GM19099 (cell line): Measurements from ENCODE around the gene LRRFIP1.

Source experiments
- POLR2A ChIP-seq: IDR thresholded peaks from 3 replicates; pipeline ENCODE4 v1.6.1; 2011; ENCODE audit warnings: low read depth; ENCODE audit not compliant: insufficient read length; ENCODE audit errors: extremely low read depth

The LRRFIP1 gene

DNA sequence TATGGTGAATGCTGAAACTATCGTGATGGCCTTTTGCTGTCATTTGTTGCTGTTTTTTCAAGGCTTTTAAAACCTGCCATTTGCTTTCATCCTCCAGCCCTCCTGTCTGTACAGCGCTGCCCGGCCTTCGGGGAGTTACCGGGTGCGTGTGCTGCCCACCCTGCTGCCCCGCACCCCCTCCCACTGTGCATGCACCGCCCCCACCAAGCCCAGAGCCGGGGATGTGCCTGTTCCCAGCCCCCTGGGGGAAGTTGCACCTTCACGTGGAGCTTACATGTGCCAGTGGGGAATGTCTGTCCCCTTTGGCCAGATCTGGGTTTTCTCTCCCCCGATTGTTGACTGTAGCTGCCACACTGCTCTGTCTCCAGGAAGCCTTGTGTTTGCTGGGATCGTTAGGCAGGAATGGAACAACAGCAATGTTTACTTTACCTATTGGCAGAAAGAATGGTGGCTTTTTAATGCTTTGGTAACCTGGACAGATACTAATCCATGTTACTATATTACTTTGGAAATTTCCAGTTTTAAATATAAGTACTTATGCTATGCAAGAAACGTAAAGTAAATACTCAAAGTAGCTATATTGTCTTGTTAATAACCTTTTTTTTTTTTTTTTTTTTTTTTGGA, 106.4 kb downstream of the LRRFIP1 start:
- TF ChIP-seq POLR2A = no peak

DNA sequence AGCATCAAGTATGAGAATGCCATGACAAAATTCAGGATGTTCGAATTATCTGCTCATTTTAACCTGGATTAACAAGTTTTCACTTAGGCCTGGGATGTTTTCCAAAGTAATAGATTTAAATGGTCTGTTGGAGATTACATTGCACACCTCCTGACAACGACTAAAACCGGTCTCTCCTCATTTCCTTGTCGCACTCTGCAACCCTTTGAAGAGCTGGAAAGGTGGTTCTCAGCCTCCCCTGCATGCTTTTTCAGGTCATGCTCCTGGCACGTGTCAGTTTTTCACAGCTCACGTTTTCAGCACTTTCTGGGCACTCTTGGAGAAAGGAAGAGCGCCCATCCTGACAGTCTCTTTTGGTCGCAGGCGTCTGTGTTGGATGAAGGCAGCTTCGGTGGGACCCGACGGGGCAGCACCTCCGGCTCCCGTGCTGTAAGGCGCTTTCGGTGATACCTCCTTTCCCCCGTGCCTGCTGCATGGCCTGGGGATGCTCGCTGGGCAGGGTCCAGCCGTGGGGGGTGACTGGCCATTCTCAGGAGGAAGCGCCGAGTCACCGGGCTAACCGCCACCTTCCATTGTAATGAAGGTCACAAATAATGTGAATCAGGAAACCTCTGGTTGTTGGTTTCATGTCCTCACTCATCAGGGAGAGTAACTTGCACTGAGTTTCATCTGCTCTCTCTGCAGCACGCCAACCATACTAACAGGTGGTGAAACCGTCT, 107.7 kb downstream of the LRRFIP1 start:
- TF ChIP-seq POLR2A = no peak

DNA sequence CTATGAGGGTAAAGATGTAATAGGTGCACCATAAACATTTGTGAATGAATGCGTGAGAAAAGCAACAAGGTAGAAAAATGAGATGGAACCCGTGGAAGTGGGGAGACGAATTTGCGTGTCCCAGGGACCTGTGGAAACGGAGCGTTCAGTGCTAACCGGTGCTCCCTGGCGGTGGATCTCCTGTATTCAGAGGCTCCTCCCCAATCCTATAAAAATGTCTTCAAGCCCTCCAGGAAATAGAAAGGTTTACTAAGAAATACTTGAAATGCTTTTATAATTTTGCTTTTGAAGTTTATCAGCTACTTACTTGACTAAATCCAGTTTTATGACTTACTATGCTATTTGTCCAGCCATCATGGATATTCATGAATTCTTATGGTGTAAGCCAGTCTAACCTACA, 108.4 kb downstream of the LRRFIP1 start:
- TF ChIP-seq POLR2A = no peak

DNA sequence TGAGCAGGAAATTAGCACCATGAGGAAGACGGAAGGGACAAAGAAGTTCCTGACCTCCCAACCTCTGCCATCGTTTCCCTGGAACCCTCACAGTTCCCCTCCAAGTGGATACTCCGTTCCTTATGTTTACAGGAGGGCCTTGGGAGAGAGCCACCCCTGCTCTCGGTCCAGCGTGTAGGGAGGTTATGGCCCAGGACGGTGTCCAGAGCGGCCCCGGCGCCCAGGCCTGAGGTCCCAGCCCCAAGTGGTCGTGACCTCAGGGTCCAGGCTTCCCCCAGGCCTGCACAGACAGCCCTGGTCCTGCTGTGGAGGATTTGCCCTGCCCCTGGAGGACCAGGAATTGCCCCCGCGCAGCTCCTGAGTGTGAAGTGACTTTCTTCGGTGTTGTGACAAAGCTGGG, 109.4 kb downstream of the LRRFIP1 start:
- no peak for TF ChIP-seq POLR2A

DNA sequence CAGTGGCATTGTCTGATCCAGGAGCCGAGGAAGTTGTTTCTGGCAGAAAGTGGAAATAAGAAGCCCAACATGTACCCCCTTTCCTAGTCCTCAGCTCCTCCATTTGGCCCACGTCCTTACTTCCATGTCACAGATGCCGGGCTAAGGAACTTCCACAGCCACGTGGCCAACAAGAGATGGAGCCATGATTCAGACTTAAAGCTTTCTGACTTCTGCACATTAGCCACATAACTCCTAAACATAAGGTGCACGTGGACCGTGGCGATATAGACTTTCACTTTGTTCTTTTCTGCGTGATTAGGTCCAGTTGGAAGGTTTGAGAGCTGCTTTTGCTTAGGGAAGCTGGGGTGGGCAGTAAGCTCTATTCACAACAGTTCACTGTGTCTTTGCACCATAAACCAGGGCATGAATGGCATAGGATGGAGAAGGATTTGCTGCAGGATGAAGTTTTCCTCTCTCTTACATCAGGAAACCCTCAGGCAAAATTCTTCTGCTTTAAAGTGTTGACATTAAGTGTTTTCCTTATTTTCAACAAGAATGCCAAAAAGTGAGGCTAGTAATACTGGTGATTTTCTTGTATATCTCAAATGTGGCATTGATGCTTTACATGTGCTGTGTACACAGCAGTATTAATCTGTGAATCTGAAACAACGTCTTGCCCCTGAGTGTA, 109.9 kb downstream of the LRRFIP1 start:
- TF ChIP-seq POLR2A = no peak

DNA sequence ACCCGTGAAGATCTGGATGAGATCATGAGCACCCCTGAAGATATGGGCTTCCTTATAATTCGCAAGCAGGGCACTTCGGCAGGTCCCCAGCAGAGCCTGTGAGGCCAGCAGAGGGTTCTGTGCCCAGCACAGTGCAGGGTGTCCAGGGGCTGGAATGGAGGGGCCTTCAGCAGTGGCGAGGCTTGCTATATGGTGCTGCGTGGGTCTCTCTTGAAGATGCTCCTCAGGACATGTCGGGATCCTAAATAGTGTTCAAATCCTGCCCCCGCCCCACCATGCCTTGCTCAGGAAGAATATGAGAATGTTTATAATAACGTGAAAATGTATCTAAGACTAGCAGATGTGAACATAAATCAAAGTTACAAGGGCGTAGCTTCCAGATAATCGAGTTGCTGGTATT, 110.9 kb downstream of the LRRFIP1 start:
- no peak for TF ChIP-seq POLR2A

DNA sequence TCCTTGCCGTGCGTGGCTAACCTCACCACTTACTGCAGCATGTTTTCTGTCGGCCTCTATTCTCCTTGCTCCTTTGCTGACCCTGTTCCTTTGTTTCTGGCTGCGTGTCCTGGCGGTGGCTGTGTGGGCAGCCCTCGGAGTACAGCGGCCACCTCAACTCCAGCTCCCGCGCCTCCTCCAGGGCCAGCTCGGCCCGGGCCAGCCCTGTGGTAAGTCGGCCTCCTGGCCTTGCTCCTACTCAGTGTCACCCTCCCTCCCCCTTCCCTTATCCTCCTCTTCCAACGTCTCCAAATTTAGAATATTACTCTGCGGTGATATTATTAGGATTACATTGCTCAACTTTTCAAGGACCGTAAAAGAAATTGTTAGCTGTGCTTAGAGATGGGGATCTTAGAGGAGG, 111.7 kb downstream of the LRRFIP1 start:
- TF ChIP-seq POLR2A = no peak

DNA sequence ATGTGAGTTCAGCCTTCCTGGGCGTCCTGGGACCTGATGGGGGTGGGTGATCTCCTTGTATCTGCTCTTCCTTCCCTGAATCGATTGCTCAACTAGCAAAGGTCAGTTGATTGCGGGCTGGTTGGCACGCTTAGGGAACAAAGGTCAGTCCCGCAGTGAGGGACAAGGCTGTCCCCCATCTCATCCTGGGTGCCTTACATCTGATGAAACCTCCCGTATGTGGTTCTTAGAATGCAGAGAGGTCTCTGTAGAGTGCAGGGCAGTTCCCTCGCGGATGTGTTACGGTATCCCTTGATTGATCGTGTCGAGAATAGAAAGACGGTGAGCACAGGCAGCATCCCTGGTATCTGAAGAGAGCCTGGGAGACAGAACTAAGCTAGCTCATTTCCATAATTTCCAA, 114.8 kb downstream of the LRRFIP1 start:
- no peak for TF ChIP-seq POLR2A

DNA sequence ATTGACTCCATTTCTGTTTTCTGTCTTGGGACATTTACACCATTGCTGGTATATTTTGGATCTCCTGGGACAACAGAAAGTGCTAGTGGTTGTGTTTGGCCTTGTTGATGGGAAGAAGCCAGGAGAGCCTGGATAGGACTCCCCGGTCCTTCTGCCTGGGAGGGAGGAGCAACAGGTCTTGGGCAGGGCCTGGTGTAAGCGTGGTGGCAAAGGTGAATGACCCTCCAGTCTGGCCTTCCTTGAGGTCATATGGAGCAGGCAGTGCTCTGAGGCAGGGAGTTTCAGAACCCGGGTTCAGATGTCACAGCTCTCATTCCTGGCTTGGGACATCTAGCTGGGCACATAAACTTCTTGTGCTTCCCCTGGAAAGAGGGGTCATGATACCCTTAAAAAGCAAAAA, 115.2 kb downstream of the LRRFIP1 start:
- no peak for TF ChIP-seq POLR2A

DNA sequence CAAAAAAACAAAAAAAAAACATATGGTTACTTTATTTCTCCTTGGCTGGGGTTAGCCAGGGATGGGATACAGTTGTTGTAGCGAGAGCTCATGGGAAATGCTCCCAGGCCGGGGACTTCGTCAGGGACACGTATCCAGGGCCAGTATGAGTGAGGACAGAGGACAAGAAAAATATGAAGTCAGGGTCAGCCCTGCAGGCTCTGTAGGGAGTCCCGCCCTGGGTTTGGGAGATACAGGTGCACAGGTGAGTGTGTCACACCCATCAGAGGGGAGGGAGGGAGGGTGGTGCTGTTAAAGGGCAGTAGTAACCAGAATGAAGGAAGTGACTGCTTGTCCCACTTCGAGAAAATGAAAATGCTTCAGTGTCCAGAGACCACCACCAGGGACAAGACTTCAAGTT, 115.6 kb downstream of the LRRFIP1 start:
- TF ChIP-seq POLR2A = no peak

DNA sequence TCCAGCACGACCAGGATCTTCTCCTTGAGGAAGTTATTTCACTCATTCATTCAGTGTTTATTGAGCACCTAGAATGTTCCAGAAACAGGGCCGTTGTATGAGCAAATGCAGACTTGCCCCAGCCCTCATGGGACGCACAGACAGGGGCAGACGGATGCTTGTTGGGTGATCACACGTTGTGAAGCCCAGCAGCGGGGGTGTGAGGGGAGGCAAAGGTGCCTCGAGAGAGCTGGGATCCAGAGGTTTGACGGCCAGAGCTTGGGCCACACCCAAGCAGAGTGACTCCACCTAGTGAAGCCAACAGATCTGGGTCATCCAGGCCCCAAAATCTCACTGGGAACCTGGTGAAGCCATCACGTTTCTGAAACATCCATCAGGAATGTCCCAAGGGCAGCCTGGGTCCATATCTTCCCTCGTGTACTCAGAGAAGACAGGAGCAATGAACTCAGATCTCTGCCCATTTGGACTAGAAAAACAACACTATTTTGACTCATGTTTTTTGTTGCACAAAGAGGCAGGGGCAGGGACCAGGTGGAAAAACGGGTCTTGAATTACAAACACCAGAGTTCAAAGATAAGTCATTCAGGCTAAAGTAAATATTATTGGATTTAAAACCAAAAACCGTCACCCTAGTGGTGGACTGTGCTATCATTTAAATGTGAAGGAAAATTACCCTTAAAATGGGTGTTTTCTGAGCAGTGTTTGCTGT, 116.3 kb downstream of the LRRFIP1 start:
- no peak for TF ChIP-seq POLR2A

DNA sequence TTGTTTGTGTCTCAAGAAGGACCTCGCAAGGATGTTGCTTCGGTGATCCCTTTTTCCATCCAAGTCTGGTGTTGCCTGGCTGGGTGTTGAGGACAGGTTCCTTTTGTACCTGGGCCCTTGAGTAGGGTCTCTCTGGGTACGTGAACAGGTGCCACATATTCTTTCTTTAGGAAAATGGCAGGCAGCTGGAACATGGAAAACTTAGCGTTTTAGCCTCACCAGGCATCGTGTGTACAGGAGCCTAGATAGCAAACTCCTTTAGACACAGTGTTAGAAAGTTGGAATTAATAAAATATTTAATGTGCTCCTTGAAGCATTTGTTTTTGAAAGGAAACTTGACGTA, 116.9 kb downstream of the LRRFIP1 start:
- no peak for TF ChIP-seq POLR2A

DNA sequence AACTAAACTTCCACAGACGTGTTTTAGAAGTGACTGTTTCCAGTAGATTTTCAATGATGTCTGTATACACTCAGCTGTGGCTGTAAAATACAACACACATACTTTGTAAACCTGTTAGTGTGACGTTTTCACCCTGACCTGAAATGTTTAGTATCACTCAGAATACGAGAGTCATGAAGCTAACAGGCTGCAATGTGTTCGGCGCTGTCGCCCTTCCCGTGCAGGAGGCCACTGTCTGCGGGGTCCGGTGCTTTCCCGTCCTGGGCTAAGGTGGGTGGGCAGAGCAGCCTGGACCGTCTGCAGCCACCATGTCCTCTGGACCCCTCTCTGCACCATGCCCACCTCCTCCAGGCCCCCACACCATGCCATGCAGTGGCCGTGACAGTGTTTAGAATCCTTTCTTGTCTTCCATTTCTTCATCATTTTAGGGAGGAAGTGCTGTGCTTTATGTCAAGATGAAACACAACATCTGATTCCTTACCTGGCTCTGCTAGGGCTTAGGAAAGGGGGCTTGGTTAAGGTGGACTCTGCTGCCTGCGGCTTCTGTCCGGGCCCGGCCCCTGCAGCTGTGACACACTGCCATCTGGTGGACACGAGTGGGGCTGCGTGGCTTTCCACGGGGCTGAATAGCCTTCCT, 117.3 kb downstream of the LRRFIP1 start:
- no peak for TF ChIP-seq POLR2A

DNA sequence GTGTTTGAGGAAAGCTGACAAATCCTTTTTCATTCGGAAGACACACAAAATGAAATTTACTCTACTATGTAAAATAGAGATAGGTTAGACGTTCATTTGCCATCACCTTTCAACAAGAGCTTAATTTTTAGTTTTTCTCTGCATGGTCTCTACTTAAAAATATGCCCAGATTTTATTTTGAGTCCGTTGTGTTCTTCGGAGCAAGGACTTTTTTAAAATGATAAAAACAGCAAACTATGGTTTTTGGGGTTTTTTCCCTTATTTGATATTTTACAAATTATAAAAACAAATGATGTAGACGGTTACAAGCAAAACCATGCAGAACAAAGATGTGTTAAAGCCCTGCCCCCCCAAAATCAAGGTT, 117.8 kb downstream of the LRRFIP1 start:
- no peak for TF ChIP-seq POLR2A
